DOHH2 (cell line): Measurements from ENCODE around the gene SMARCC2.

Experiments used
- H3F3A ChIP-seq: fragments of 200-600 bp; sonication (generic), shearing (Covaris generic); 2 replicates; pipeline ENCODE4 v1.6.0; 2016; ENCODE audit warnings: antibody characterized with exemption, mild to moderate bottlenecking; ENCODE audit not compliant: control insufficient read depth, insufficient read depth
- H3K27ac ChIP-seq: fragments of 200-600 bp; sonication (generic); 2 replicates; pipeline ENCODE4 v1.5.1; 2014; ENCODE audit warnings: low read depth, mild to moderate bottlenecking, low read length, moderate library complexity
- H3K27me3 ChIP-seq: fragments of 200-600 bp; sonication (generic); 2 replicates; pipeline ENCODE4 v1.6.1; 2014; ENCODE audit warnings: mild to moderate bottlenecking, low read length, mixed read lengths; ENCODE audit not compliant: control insufficient read depth
- H3K36me3 ChIP-seq: fragments of 200-600 bp; sonication (generic); 2 replicates; pipeline ENCODE4 v1.6.1; 2014; ENCODE audit warnings: mild to moderate bottlenecking, low read length, moderate library complexity, mixed read lengths; ENCODE audit not compliant: control insufficient read depth
- H3K4me1 ChIP-seq: fragments of 200-600 bp; sonication (generic); 2 replicates; pipeline ENCODE4 v1.6.1; 2014; ENCODE audit warnings: mild to moderate bottlenecking, low read length, mixed read lengths; ENCODE audit not compliant: control insufficient read depth
- H3K4me2 ChIP-seq: fragments of 200-600 bp; sonication (generic); 2 replicates; pipeline ENCODE4 v1.6.0; 2014; ENCODE audit warnings: mild to moderate bottlenecking, low read length, moderate library complexity
- H3K4me3 ChIP-seq: fragments of 200-600 bp; sonication (generic); 2 replicates; pipeline ENCODE4 v1.5.1; 2014; ENCODE audit warnings: mild to moderate bottlenecking, low read length, mixed read lengths
- H3K79me2 ChIP-seq: fragments of 200-600 bp; sonication (generic); 2 replicates; pipeline ENCODE4 v1.6.1; 2014; ENCODE audit warnings: mild to moderate bottlenecking, low read length, mixed read lengths; ENCODE audit not compliant: control insufficient read depth
- H3K9me2 ChIP-seq: fragments of 200-600 bp; sonication (generic); replicated peaks from 2 replicates; pipeline ENCODE4 v1.6.1; 2014; ENCODE audit warnings: mild to moderate bottlenecking, low read length, mixed read lengths; ENCODE audit not compliant: control insufficient read depth
- H3K9me3 ChIP-seq: fragments of 200-600 bp; sonication (generic); 2 replicates; pipeline ENCODE4 v1.6.1; 2014; ENCODE audit warnings: antibody characterized with exemption, low read length, mixed read lengths; ENCODE audit not compliant: control insufficient read depth, insufficient read depth
- H4K20me1 ChIP-seq: fragments of 200-600 bp; sonication (generic); 2 replicates; pipeline ENCODE4 v1.6.0; 2014; ENCODE audit warnings: low read depth, mild to moderate bottlenecking, antibody characterized with exemption, low read length, moderate library complexity; ENCODE audit not compliant: control insufficient read depth, insufficient read depth
- EZH2phosphoT487 ChIP-seq: fragments of 200-600 bp; sonication (generic); IDR thresholded peaks from 2 replicates; pipeline ENCODE4 v1.6.1; 2017; ENCODE audit warnings: borderline replicate concordance, mild to moderate bottlenecking, antibody characterized with exemption, low read length, moderate library complexity, mixed read lengths
- TF ChIP-seq, protein P1 (sequence below): fragments of 200-600 bp; sonication (generic); IDR thresholded peaks from one replicate; pipeline ENCODE4 v1.5.1; 2014; ENCODE audit warnings: antibody characterized with exemption, mild to moderate bottlenecking, low read depth, low read length; ENCODE audit not compliant: poor library complexity, severe bottlenecking

The SMARCC2 gene

DNA sequence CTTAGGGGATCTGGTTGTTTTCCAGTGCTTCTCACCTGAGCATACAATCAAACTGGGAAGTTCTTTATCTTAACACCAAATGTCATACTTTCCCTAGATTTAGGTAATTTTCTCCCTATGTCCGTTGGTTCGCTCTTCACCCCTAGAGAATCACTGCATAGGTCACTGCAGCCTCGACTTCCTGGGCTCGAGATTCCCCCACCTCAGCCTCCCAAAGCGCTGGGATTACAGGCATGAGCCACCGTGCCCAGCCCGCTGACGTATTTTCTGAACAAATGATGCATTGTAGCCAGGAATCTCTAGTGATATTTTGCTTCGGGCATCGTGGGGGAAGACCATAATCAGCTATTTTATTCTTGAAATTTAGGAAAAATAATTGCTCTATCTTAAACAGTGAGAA is 74.0 kb downstream of the SMARCC2 start:
- peak overlapping the region; percentile 99 for H3K4me2 ChIP-seq
- H3K27ac ChIP-seq = peak overlapping the region; percentile 91
- H3K36me3 ChIP-seq = peaks cover 66% of the 10 kb centered on the region
- no peaks in the 10 kb centered on the region for H4K20me1 ChIP-seq
- H3K4me3 ChIP-seq = peak overlapping the region; percentile 82
- peaks cover 32% of the 10 kb centered on the region for H3K79me2 ChIP-seq
- H3K9me3 ChIP-seq = no peaks in the 10 kb centered on the region
- H3K4me1 ChIP-seq = peaks cover 25% of the 10 kb centered on the region
- H3F3A ChIP-seq = peaks cover 73% of the 10 kb centered on the region
- H3K27me3 ChIP-seq = no peaks in the 10 kb centered on the region
- H3K9me2 ChIP-seq = no peaks in the 10 kb centered on the region
- TF ChIP-seq, protein P1, sequence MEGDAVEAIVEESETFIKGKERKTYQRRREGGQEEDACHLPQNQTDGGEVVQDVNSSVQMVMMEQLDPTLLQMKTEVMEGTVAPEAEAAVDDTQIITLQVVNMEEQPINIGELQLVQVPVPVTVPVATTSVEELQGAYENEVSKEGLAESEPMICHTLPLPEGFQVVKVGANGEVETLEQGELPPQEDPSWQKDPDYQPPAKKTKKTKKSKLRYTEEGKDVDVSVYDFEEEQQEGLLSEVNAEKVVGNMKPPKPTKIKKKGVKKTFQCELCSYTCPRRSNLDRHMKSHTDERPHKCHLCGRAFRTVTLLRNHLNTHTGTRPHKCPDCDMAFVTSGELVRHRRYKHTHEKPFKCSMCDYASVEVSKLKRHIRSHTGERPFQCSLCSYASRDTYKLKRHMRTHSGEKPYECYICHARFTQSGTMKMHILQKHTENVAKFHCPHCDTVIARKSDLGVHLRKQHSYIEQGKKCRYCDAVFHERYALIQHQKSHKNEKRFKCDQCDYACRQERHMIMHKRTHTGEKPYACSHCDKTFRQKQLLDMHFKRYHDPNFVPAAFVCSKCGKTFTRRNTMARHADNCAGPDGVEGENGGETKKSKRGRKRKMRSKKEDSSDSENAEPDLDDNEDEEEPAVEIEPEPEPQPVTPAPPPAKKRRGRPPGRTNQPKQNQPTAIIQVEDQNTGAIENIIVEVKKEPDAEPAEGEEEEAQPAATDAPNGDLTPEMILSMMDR = no peak
- no peak for TF ChIP-seq EZH2phosphoT487

DNA sequence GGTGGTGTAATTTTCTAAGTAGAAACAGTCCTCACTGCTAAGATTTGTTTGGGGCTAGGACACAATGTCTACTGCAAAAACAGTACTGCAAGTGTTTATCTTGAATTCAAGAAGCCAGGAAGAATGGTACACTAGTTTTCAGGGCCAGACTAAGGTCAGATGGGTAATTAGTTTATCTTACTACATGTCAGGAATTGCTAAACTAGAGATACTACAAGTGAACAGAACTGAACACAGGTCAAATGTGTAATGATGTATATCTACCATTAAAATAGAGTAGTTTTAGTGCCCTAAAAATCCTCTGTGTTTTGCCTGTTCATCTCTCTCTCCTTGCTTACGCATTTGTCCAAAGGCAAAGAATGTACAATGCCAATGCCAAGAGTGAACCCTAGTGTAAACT is 75.2 kb downstream of the SMARCC2 start:
- Histone ChIP-seq H3K27me3 (no peaks in the 10 kb centered on the region), H3F3A (peaks cover 77% of the 10 kb centered on the region), H3K9me2 (no peaks in the 10 kb centered on the region), H3K9me3 (no peaks in the 10 kb centered on the region), H3K36me3 (peaks cover 71% of the 10 kb centered on the region), H4K20me1 (no peaks in the 10 kb centered on the region), H3K4me3 (no peak overlapping the region), H3K4me1 (peaks cover 12% of the 10 kb centered on the region), H3K79me2 (peaks cover 21% of the 10 kb centered on the region), H3K27ac (peak overlapping the region; percentile 91), H3K4me2 (no peak overlapping the region)
- TF ChIP-seq, protein P1 = no peak
